Lower lobe of right lung (tissue), 2 donors: ENCODE results near the gene URB1. TPM values are rescaled to one million over a fixed set of nuclear protein-coding genes. Genes with fewer than 3 reads are reported as not detected.

Experiments
- ATAC-seq, 2 donors: fragments of 200-7000 bp; cut with Tn5 transposase; one replicate each; pipeline ENCODE4 v1.9.1; 2020 to 2022; ENCODE audit warnings: mild to moderate bottlenecking in 2 of 2, moderate library complexity in 2 of 2
- DNase-seq: peaks from one replicate; pipeline ENCODE4 v3.0.0-alpha.2; 2020
- H3K27ac ChIP-seq: fragments of 200-600 bp; one replicate; pipeline ENCODE4 v1.8.0; 2022
- H3K27me3 ChIP-seq: fragments of 200-600 bp; one replicate; pipeline ENCODE4 v1.8.0; 2022; ENCODE audit warnings: low read depth
- H3K36me3 ChIP-seq: fragments of 200-600 bp; one replicate; pipeline ENCODE4 v1.8.0; 2022; ENCODE audit warnings: mild to moderate bottlenecking
- H3K4me1 ChIP-seq: fragments of 200-600 bp; one replicate; pipeline ENCODE4 v1.8.0; 2022
- H3K4me3 ChIP-seq: fragments of 200-600 bp; one replicate; pipeline ENCODE4 v1.8.0; 2022; ENCODE audit warnings: mild to moderate bottlenecking
- H3K9me3 ChIP-seq: fragments of 200-600 bp; one replicate; pipeline ENCODE4 v1.8.0; 2022
- intact Hi-C: fragments of 100-400 bp; cut with DNase I; formaldehyde crosslinking; loops from one replicate; pipeline ENCODE4 v1.11.0; 2022
- total RNA-seq: library from RNA; stranded (reverse); fragmentation: NEBNext Ultra II Directional; extraction: Animal tissue kit (Norgen Biotek cat#: 25700); gene quantifications from one replicate; pipeline ENCODE4 v1.2.1, GENCODE V29; 2021
- TF ChIP-seq, protein P1 (sequence below): fragments of 200-600 bp; IDR thresholded peaks from one replicate; pipeline ENCODE4 v1.8.0; 2022; ENCODE audit warnings: antibody characterized with exemption, mild to moderate bottlenecking
- donor health status: DM: no; HTN: yes; CAD: no; lungs with severe emphysema.

URB1 gene
- total RNA-seq, 1 donor from 2014 or later = 10.3 TPM

DNA sequence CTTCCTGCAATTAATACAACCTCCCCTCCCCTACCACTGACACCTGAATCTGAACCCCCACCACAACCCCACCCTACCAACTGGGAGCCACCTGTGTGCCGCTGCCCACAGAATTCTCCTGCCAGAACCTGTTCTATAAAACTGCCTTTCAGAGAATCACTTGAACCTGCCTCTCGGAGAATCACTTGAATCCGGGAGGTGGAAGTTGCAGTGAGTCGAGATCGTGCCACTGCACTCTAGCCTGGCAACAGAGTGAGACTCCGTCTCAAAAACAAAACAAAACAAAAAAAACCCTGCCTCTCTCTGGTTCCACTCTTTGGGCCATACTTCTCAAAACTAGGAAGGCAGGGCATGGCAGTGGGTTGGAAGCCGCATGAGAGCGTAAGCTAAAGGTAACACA, 5.7 kb downstream of the URB1 start:
- peak overlapping the region; percentile 7 for H3K27ac ChIP-seq
- no peaks in the 10 kb centered on the region for H3K9me3 ChIP-seq
- TF ChIP-seq, protein P1, sequence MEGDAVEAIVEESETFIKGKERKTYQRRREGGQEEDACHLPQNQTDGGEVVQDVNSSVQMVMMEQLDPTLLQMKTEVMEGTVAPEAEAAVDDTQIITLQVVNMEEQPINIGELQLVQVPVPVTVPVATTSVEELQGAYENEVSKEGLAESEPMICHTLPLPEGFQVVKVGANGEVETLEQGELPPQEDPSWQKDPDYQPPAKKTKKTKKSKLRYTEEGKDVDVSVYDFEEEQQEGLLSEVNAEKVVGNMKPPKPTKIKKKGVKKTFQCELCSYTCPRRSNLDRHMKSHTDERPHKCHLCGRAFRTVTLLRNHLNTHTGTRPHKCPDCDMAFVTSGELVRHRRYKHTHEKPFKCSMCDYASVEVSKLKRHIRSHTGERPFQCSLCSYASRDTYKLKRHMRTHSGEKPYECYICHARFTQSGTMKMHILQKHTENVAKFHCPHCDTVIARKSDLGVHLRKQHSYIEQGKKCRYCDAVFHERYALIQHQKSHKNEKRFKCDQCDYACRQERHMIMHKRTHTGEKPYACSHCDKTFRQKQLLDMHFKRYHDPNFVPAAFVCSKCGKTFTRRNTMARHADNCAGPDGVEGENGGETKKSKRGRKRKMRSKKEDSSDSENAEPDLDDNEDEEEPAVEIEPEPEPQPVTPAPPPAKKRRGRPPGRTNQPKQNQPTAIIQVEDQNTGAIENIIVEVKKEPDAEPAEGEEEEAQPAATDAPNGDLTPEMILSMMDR = no peak
- H3K4me1 ChIP-seq = peaks cover 11% of the 10 kb centered on the region
- peak; percentile 35 to 62 for ATAC-seq
- H3K27me3 ChIP-seq = no peaks in the 10 kb centered on the region
- peaks cover 35% of the 10 kb centered on the region for H3K36me3 ChIP-seq
- no peak overlapping the region for H3K4me3 ChIP-seq
- intact Hi-C loops = no loop called here
- DNase-seq = no peak

- TF ChIP-seq, protein P1 = no peak
- peaks cover 39% of the 10 kb centered on the region for H3K36me3 ChIP-seq
- H3K9me3 ChIP-seq = no peaks in the 10 kb centered on the region
- no peaks in the 10 kb centered on the region for H3K27me3 ChIP-seq
- H3K27ac ChIP-seq = no peak overlapping the region
- intact Hi-C loops = no loop called here
- peaks cover 2% of the 10 kb centered on the region for H3K4me1 ChIP-seq
- no peak overlapping the region for H3K4me3 ChIP-seq
- ATAC-seq = no peak
- no peak for DNase-seq
Measured at GRCh38 chr21:32386195-32386870, 6.5 kb downstream of the URB1 start.

DNA sequence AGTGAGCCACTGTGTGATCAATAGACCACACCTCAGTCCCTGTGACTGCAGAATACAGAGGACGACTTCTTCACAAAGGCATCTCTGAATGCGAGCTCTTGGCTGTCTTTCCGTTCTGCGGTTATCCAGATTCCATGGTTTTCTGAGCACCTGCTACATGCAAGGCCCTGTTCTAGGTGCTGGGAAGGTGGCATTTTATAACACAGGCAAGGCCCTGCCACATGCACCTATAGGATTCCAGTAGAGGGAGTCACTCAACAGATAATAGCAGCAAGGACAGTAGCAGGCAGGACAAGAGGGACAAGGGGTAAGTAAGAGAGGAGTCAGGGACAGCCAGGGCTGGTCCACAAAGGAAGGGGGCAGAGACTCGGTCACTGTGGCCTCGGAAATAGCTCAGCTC, 9.0 kb downstream of the URB1 start:
- peaks cover 64% of the 10 kb centered on the region for H3K36me3 ChIP-seq
- ATAC-seq = no peak
- H3K27ac ChIP-seq = no peak overlapping the region
- H3K4me1 ChIP-seq = no peaks in the 10 kb centered on the region
- DNase-seq = no peak
- intact Hi-C loops = no loop called here
- H3K4me3 ChIP-seq = no peak overlapping the region
- H3K27me3 ChIP-seq = no peaks in the 10 kb centered on the region
- TF ChIP-seq, protein P1 = no peak
- no peaks in the 10 kb centered on the region for H3K9me3 ChIP-seq

DNA sequence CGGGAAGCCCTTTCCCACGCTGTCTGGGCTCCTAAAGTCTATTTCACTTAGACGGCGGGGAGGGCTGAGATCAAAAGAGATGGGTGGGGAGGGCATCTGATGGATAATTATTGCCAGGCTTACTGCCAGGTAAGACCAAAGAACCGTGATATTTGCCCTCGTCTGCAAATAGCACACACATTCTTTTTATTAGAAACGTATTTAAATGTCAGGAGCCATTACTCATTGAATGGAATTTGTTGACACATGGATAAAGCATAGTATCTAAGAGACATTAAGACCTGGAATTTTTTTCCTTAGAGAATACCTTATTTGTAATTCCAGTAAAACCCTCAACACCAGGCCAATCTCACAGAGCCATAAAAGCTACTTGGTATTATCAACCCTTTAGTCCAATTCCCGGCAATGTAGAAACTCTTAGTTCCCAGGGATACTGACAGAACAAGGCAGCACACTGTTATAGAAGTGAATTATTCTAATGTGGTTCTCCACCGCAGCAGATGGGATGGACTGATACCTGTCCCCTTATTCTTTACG, 10.6 kb downstream of the URB1 start:
- Histone ChIP-seq H3K27me3 (no peaks in the 10 kb centered on the region), H3K4me3 (no peak overlapping the region), H3K9me3 (no peaks in the 10 kb centered on the region), H3K36me3 (peaks cover 67% of the 10 kb centered on the region), H3K27ac (no peak overlapping the region), H3K4me1 (no peaks in the 10 kb centered on the region)
- DNase-seq (no peak), ATAC-seq (no peak)
- intact Hi-C loops = no loop called here
- TF ChIP-seq, protein P1 = no peak

- peaks cover 67% of the 10 kb centered on the region for H3K36me3 ChIP-seq
- H3K27me3 ChIP-seq = no peaks in the 10 kb centered on the region
- no peaks in the 10 kb centered on the region for H3K9me3 ChIP-seq
- ATAC-seq = no peak
- TF ChIP-seq, protein P1 = no peak
- intact Hi-C loops = no loop called here
- DNase-seq = no peak
- H3K4me1 ChIP-seq = no peaks in the 10 kb centered on the region
- no peak overlapping the region for H3K4me3 ChIP-seq
- no peak overlapping the region for H3K27ac ChIP-seq
Measured at GRCh38 chr21:32381571-32381970, 11.2 kb downstream of the URB1 start.
